ENCODE results near the gene RNF207.

Gene RNF207

DNA sequence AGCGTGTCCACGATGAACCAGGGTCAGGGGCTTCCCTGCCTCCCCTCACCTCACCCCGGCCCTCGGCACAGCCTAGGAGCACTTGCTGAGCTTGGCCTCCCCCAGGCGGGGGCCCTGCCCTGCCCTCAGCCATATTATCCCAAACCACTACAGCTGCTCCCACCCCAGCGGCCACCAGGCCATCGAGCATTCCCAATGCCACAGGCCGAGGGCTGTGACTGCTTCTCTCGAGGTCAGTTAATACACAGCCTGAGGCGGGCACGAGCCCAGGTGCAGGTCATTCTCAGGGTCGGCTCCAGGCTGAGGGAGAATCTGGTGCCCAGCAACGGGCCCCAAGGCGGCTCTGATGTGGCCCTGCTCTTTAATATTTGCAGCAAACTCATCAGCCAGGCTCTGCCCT, 63.4 kb downstream of the RNF207 start:
- H3K36me3 Mint-ChIP-seq (ENCODE audit: low read depth), result no peaks in the 10 kb centered on the region
- no peaks in the 10 kb centered on the region for H3K9me3 Mint-ChIP-seq
- ATAC-seq, result no peak
- H3K4me1 Mint-ChIP-seq, result no peaks in the 10 kb centered on the region
- no peak for DNase-seq
- H3K27ac Mint-ChIP-seq, result no peak overlapping the region
- no peaks in the 10 kb centered on the region for H3K27me3 Mint-ChIP-seq
- no peak overlapping the region for H3K4me3 Mint-ChIP-seq

DNA sequence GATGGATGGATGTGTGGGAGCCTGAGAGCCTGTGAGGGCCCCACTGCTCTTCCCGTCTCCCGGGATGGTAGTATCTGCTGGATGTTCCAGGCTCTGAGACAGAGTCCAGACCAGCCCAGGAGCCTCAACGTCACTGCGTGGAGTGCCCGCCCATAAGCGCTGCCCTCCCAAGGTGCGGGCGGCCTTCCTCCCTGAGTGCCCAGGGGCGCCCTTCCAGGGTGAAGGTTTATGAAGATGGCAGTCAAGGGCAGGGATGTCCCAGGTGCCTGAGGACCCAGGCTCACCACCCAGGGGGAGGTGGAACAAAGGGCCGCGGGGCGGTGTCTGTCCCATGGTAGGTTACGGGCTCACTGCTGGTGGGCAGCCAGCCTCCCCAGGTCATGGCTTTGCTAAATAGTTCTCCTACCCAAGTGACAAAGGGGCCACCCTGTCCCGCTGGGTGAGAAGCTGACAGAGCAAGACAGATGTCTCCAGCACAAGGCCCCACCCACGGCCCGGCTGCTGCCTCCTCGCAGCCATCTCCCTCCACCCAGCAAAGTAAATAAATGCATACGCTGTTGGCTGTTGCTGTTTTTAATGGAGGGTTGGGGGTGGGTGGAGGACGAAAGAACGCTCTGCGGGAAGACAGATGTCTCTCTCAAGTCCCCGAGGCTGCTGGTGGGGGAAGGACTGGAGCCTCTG, 63.9 kb downstream of the RNF207 start:
- no peaks in the 10 kb centered on the region for H3K36me3 Mint-ChIP-seq (ENCODE audit: low read depth)

DNA sequence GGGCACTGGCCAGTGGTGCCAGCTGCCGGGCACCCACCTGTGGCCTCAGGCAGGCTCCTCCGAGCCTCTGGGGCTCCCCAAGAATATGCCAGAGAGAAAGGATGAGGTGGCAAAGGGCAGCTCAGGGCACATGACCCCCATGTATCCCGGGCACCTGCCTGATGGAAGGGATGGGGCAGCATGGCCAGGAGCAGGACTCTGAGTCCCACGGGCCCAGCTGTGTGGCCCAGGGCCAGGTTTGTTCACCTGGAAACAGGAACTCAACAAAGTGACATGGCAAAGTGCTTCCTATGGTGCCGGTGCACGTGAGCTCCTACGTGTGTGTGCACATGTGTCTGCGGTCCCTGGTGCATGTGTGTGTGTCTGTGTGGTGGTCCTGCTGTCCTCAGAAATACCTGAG, 64.5 kb downstream of the RNF207 start:
- Mint-ChIP-seq H3K4me1 (no peaks in the 10 kb centered on the region), H3K9me3 (no peaks in the 10 kb centered on the region)
- ATAC-seq, result no peak

More for the DNA sequence above, 63.9 kb downstream of the RNF207 start:
- Mint-ChIP-seq H3K27me3 (no peaks in the 10 kb centered on the region), H3K9me3 (no peaks in the 10 kb centered on the region), H3K4me3 (no peak overlapping the region), H3K4me1 (no peaks in the 10 kb centered on the region), H3K27ac (no peak overlapping the region)
- ATAC-seq (no peak), DNase-seq (no peak)

More for the DNA sequence above, 64.5 kb downstream of the RNF207 start:
- Mint-ChIP-seq H3K27ac (no peak overlapping the region), H3K4me3 (no peak overlapping the region), H3K36me3 (ENCODE audit: low read depth) (no peaks in the 10 kb centered on the region), H3K27me3 (no peaks in the 10 kb centered on the region)
- DNase-seq, result no peak
